Progenitor cell of endocrine pancreas (in vitro differentiated cells): ENCODE data around the gene DGUOK. TPM values are rescaled to one million over a fixed set of nuclear protein-coding genes. Genes with fewer than 3 reads are reported as not detected.

ENCODE experiments used
- DNase-seq: peaks from one replicate; pipeline ENCODE4 v3.0.0; 2021; ENCODE audit warnings: low spot score; ENCODE audit not compliant: unreplicated experiment
- H3K27ac Mint-ChIP-seq: 2 replicates; pipeline ENCODE4 v1.8.0; 2021; ENCODE audit warnings: mild to moderate bottlenecking, moderate library complexity, mixed read lengths
- H3K27me3 Mint-ChIP-seq: 2 replicates; pipeline ENCODE4 v1.8.0; 2021; ENCODE audit warnings: mixed read lengths
- H3K36me3 Mint-ChIP-seq: 2 replicates; pipeline ENCODE4 v1.8.0; 2022; ENCODE audit warnings: mixed read lengths; ENCODE audit not compliant: insufficient read depth
- H3K4me1 Mint-ChIP-seq: 2 replicates; pipeline ENCODE4 v1.8.0; 2021; ENCODE audit warnings: low read depth, mixed read lengths
- H3K4me3 Mint-ChIP-seq: 2 replicates; pipeline ENCODE4 v1.8.0; 2021; ENCODE audit warnings: low read depth, mild to moderate bottlenecking, moderate library complexity, mixed read lengths
- H3K9me3 Mint-ChIP-seq: 2 replicates; pipeline ENCODE4 v1.8.0; 2021; ENCODE audit warnings: low read depth, mixed read lengths
- total RNA-seq: library from RNA; stranded (reverse); gene quantifications from 2 replicates; pipeline ENCODE4 v1.2.1, GENCODE V29; 2021
- TF ChIP-seq, protein P1 (sequence below): fragments of 200-600 bp; sonication (generic); IDR thresholded peaks from one replicate; pipeline ENCODE4 v1.5.0; 2021; ENCODE audit warnings: antibody characterized with exemption, mild to moderate bottlenecking; ENCODE audit not compliant: unreplicated experiment

DGUOK gene
- total RNA-seq, 1 donor from 2014 or later: 63.8 TPM

DNA sequence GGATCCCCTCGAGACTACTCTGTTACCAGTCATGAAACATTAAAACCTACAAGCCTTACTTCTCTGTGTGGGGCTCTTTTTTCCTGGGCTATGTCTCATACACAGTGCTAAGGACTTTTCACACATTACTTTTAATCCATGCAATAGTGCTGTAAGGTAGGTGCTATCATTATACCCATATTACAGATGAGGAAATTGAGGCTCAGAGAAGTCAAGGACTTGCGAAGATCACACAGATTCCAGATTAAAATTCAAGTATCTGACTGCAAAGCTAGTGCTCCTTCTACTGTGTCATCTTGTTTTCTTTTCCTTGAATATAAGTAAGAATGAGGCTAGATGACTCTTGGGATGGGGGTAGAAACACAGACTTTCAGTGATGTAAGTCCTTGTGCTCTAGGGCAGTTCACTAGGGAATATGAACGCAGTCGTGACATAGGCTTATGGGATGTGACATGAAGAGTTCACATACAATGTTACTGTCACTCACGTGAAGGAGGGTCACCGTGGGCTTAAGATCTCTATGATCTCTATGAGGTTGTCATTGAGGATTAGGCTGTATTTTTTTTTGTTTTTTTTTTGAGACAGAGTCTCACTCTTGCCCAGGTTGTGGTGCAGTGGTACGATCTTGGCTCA, 7.0 kb upstream of the DGUOK start:
- Mint-ChIP-seq H3K9me3 (no peaks in the 10 kb centered on the region), H3K27me3 (peaks cover 41% of the 10 kb centered on the region), H3K27ac (no peak overlapping the region), H3K4me3 (no peak overlapping the region), H3K4me1 (no peaks in the 10 kb centered on the region), H3K36me3 (no peaks in the 10 kb centered on the region)
- TF ChIP-seq, protein P1, sequence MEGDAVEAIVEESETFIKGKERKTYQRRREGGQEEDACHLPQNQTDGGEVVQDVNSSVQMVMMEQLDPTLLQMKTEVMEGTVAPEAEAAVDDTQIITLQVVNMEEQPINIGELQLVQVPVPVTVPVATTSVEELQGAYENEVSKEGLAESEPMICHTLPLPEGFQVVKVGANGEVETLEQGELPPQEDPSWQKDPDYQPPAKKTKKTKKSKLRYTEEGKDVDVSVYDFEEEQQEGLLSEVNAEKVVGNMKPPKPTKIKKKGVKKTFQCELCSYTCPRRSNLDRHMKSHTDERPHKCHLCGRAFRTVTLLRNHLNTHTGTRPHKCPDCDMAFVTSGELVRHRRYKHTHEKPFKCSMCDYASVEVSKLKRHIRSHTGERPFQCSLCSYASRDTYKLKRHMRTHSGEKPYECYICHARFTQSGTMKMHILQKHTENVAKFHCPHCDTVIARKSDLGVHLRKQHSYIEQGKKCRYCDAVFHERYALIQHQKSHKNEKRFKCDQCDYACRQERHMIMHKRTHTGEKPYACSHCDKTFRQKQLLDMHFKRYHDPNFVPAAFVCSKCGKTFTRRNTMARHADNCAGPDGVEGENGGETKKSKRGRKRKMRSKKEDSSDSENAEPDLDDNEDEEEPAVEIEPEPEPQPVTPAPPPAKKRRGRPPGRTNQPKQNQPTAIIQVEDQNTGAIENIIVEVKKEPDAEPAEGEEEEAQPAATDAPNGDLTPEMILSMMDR: no peak
- DNase-seq: no peak

DNA sequence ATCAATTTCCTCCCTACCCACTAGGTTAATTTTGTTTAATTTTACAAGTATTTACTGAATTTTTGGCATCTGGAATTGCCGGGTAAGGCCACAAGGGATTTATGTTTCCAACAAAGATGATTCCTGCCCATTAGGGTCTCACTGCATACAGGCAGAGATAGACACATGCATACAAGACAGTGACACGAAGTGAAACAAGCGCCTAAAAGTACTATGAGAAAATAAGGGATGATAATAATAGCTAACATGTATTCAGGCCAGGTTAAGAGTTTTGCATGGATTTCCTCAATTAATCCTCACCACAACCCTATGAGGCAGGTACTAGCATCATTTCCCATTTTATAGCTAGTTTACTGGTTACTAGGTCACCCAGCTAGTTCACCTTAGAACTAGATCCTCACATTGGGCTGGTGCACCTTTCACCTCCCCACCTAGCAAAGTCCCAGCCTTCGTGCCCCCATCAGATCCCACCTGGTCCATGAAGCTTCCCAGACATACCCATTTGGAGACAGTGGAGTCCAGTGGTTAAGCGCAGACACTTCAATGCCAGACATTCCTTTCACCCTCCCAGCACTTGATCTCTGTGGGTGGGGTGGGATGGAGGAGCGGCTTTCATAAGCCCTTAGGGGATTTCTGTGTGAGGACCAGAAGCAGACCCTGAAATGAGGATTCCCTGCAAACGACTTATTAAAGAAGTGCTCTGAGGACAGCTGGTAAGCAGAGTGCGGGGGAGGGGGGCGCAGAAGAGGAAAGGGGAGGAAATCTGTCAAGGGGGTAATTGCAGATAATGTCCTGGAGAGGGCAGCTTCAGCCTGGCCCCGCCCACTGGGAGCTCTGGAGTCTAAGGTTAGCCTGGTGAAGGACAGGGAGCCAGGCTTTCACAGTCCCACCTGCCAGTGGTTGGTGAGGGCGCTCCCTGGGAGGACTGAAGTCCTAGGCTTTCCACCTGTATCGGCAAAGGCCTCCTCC, 5.8 kb upstream of the DGUOK start:
- Mint-ChIP-seq H3K36me3 (no peaks in the 10 kb centered on the region), H3K9me3 (no peaks in the 10 kb centered on the region), H3K4me3 (no peak overlapping the region), H3K27ac (no peak overlapping the region), H3K4me1 (no peaks in the 10 kb centered on the region), H3K27me3 (peaks cover 41% of the 10 kb centered on the region)
- DNase-seq: no peak
- TF ChIP-seq, protein P1: peak; percentile 28

DNA sequence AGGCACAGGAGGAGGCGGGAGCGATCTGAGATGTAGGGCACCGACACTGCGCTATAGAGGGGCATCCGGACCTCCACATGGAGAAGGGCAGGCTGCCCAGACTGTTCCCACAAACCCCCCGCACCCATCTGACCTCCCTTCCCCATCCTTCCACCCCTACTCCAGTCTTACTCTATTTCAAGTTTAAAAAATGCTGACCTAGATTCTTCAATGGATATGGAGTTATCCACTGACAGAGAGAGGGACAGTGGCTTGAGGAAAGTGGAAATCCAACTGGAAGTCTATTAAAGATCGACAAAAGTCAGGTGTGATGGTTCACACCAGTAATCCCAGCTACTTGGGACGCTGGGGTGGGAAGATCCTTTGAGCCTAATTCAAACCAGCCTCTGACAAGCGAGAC, 5.1 kb upstream of the DGUOK start:
- H3K27ac Mint-ChIP-seq: no peak overlapping the region

DNA sequence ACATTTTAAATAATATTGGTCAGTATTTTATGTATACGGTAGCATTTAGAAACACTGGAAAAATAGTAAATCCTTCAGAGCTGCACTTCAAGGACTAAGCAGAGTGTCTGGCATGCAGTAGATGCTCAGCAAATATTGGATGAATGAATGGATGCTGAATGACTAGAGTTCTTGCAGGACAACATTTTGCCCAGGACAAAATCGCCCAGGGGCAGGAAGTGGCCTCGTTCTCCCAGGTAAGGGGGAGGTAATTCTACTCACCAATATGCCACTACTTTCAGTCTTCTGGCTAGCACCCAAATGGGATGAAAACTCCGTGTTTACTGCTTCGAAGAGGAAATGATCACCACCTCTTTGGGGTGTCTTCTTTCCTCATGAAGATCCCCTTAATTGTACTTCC, 4.0 kb upstream of the DGUOK start:
- Mint-ChIP-seq H3K4me3 (no peak overlapping the region), H3K27ac (no peak overlapping the region), H3K27me3 (peaks cover 41% of the 10 kb centered on the region), H3K4me1 (peaks cover 5% of the 10 kb centered on the region), H3K9me3 (no peaks in the 10 kb centered on the region), H3K36me3 (no peaks in the 10 kb centered on the region)
- DNase-seq: no peak
- TF ChIP-seq, protein P1: no peak

More for the DNA sequence above, 5.1 kb upstream of the DGUOK start:
- no peaks in the 10 kb centered on the region for H3K36me3 Mint-ChIP-seq
- peaks cover 2% of the 10 kb centered on the region for H3K4me1 Mint-ChIP-seq
- DNase-seq: no peak
- H3K27me3 Mint-ChIP-seq: peaks cover 41% of the 10 kb centered on the region
- H3K4me3 Mint-ChIP-seq: no peak overlapping the region
- H3K9me3 Mint-ChIP-seq: no peaks in the 10 kb centered on the region
- TF ChIP-seq, protein P1: no peak

DNA sequence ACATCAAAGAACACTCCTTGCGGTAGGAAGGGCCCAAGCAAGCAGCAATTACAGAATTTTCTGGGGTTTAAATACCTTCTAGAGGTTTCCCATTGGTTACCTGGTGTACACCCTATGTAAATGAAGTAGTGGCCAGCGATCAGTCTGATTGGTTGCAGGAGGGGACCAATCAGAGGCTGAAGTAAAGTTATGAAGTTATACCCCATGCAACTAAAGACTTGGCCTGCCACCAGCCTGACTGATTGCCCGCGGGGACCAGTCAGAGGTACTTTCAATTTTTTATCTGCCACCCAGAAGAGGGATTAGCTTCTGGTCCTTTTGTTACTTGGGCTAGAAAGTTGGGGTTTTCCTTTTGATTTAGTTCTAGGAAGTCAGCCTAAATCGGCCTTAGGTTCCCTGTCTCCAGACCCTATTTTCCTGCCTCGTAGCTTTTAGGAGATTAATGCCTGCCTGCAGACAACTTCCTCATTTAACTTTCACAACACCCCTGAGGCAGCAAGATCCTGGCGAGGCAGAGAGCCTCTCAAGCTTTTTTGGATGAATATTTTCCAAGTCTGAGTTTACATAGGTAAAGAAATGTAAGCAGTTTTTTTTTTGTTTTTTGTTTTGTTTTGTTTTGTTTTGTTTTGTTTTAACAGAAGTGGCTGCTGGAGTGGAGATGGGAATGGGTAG, 1.5 kb upstream of the DGUOK start:
- TF ChIP-seq, protein P1: no peak

More for the DNA sequence above, 1.5 kb upstream of the DGUOK start:
- Mint-ChIP-seq H3K27me3 (peaks cover 34% of the 10 kb centered on the region), H3K27ac (no peak overlapping the region), H3K36me3 (peaks cover 2% of the 10 kb centered on the region), H3K4me1 (peaks cover 24% of the 10 kb centered on the region), H3K9me3 (no peaks in the 10 kb centered on the region), H3K4me3 (no peak overlapping the region)
- DNase-seq: no peak
